Liver (tissue), 3 donors: ENCODE results near the gene PPM1M.

Source experiments
- TAF1 ChIP-seq: conservative IDR thresholded peaks from 2 replicates; pipeline ENCODE4 v1.6.1; 2016; ENCODE audit warnings: antibody characterized with exemption, mild to moderate bottlenecking
- TF ChIP-seq, protein P1 (sequence below): fragments of 150-350 bp; IDR thresholded peaks from 2 replicates; pipeline ENCODE4 v1.5.1; 2017; ENCODE audit warnings: improper control_type of control experiment, low read depth, low read length; ENCODE audit not compliant: missing input control
- donor health status: healthy.
- donor health status: healthy.

DNA sequence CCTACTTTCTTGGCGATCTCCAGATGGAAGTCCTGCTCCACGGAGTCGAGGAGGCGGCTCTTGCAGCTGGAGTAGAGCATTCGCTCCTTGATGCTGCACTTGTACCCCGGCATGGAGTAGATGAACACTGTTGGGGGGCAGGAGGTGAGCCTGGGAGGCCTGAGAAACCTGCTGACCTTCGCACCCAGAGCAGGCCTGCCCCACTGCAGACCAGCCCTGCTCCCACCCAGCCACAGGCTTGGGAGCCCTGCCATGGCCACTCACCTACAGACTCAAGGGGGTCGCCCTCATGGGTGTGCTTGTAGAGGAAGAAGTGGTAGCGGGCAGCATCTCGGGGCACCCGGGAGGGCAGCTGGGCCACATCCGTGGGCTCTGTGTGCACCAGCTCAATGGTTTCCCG is 15.9 kb upstream of the PPM1M start:
- TF ChIP-seq, protein P1, sequence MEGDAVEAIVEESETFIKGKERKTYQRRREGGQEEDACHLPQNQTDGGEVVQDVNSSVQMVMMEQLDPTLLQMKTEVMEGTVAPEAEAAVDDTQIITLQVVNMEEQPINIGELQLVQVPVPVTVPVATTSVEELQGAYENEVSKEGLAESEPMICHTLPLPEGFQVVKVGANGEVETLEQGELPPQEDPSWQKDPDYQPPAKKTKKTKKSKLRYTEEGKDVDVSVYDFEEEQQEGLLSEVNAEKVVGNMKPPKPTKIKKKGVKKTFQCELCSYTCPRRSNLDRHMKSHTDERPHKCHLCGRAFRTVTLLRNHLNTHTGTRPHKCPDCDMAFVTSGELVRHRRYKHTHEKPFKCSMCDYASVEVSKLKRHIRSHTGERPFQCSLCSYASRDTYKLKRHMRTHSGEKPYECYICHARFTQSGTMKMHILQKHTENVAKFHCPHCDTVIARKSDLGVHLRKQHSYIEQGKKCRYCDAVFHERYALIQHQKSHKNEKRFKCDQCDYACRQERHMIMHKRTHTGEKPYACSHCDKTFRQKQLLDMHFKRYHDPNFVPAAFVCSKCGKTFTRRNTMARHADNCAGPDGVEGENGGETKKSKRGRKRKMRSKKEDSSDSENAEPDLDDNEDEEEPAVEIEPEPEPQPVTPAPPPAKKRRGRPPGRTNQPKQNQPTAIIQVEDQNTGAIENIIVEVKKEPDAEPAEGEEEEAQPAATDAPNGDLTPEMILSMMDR = no peak
- TF ChIP-seq TAF1 = no peak
